Endothelial cell of umbilical vein (primary cell): ENCODE results near the gene CTSC. TPM values are rescaled to one million over a fixed set of nuclear protein-coding genes. Genes with fewer than 3 reads are reported as not detected.

Source experiments
- BruUV-seq: library from RNA; stranded (reverse); fragments of 400-500 nt; replicated peaks from 2 replicates; lab custom pipeline; 2021; lab: Mats Ljungman, UMichigan
- CTCF ChIA-PET: fragments of 300-600, 350-600 bp; sonication (Branson Sonifier 250); formaldehyde crosslinking; loops from one replicate; lab custom pipeline; 2021; ENCODE audit warnings: antibody characterized with exemption, inconsistent platforms; lab: Charles Lee
- POLR2A ChIA-PET: fragments of 300-600, 350-600 bp; sonication (Branson Sonifier 250); formaldehyde crosslinking; loops from one replicate; lab custom pipeline; 2021; ENCODE audit warnings: antibody characterized with exemption, inconsistent platforms; lab: Charles Lee
- DNase-seq: peaks from one replicate; pipeline ENCODE4 v3.0.0-alpha.2; 2011; ENCODE audit warnings: low read depth, low spot score
- FAIRE-seq: peaks from 2 replicates; lab custom pipeline; 2011; peaks lifted over from hg19 to GRCh38; lab: Jason Lieb, UNC
- H2AFZ ChIP-seq: 2 replicates; pipeline ENCODE4 v1.6.0; 2012; ENCODE audit warnings: low read depth, low read length, control low read depth, inconsistent platforms
- H3K27ac ChIP-seq: 2 replicates; pipeline ENCODE4 v1.5.1; 2011; ENCODE audit warnings: low read depth, mild to moderate bottlenecking, control low read depth, low read length, moderate library complexity; ENCODE audit not compliant: insufficient read depth
- H3K27me3 ChIP-seq, 2 experiments: 2 replicates each; pipeline versions ENCODE4 v1.6.0 to v1.6.1; 2011; ENCODE audit warnings: low read length in 2 of 2, mixed read lengths in 1 of 2; ENCODE audit not compliant: control insufficient read depth in 2 of 2, insufficient read depth in 2 of 2
- H3K36me3 ChIP-seq, 2 experiments: 2 replicates in 1 of 2; 3 replicates in 1 of 2; pipeline ENCODE4 v1.5.1; 2011; ENCODE audit warnings: low read length in 2 of 2, mild to moderate bottlenecking in 1 of 2, moderate library complexity in 1 of 2; ENCODE audit not compliant: control insufficient read depth in 2 of 2, insufficient read depth in 2 of 2; ENCODE audit errors: extremely low read depth in 1 of 2
- H3K4me1 ChIP-seq: 3 replicates; pipeline ENCODE4 v1.5.1; 2011; ENCODE audit warnings: mild to moderate bottlenecking, low read length; ENCODE audit not compliant: control insufficient read depth, insufficient read depth; ENCODE audit errors: extremely low read depth
- H3K4me2 ChIP-seq: 2 replicates; pipeline ENCODE4 v1.6.1; 2011; ENCODE audit warnings: low read length, control low read depth, mixed read lengths; ENCODE audit not compliant: insufficient read depth
- H3K4me3 ChIP-seq, 3 experiments: fragments of 200-600 bp in 1 of 3; sonication (generic), shearing (Covaris generic) in 1 of 3; replicated peaks in 1 of 3; 2 replicates each; pipeline ENCODE4 v1.5.1; 2011 to 2016; ENCODE audit warnings: control low read depth in 3 of 3, low read length in 3 of 3, mild to moderate bottlenecking in 2 of 3, inconsistent platforms in 1 of 3, low read depth in 1 of 3, moderate library complexity in 1 of 3; ENCODE audit not compliant: insufficient read depth in 1 of 3
- H3K79me2 ChIP-seq: 2 replicates; pipeline ENCODE4 v1.6.0; 2012; ENCODE audit warnings: low read length, inconsistent platforms; ENCODE audit not compliant: control insufficient read depth, insufficient read depth
- H3K9ac ChIP-seq: replicated peaks from 2 replicates; pipeline ENCODE3; 2011; ENCODE audit warnings: low read length, control low read depth; ENCODE audit not compliant: insufficient read depth; ENCODE audit errors: extremely low read depth
- H3K9me1 ChIP-seq: replicated peaks from 3 replicates; pipeline ENCODE4 v1.6.0; 2011; ENCODE audit warnings: mild to moderate bottlenecking, low read length; ENCODE audit not compliant: control insufficient read depth, insufficient read depth; ENCODE audit errors: extremely low read depth
- H3K9me3 ChIP-seq: replicated peaks from 2 replicates; pipeline ENCODE4 v1.5.1; 2012; ENCODE audit warnings: low read length, inconsistent platforms; ENCODE audit not compliant: control insufficient read depth, insufficient read depth
- H4K20me1 ChIP-seq: replicated peaks from 2 replicates; pipeline ENCODE3; 2011; ENCODE audit warnings: mild to moderate bottlenecking, low read length; ENCODE audit not compliant: control insufficient read depth, insufficient read depth; ENCODE audit errors: extremely low read depth
- CTCF ChIP-seq, 2 donors: IDR thresholded peaks; 1 replicate in 1 of 2; 2 replicates in 1 of 2; pipeline ENCODE4 v1.5.1; 2011; ENCODE audit warnings: low read length in 2 of 2, mild to moderate bottlenecking in 2 of 2, moderate library complexity in 2 of 2, control low read depth in 1 of 2, inconsistent platforms in 1 of 2, low read depth in 1 of 2; ENCODE audit not compliant: insufficient read depth in 1 of 2; ENCODE audit errors: extremely low read depth in 1 of 2
- FOS ChIP-seq: IDR thresholded peaks from 2 replicates; pipeline ENCODE4 v1.6.1; 2011; ENCODE audit warnings: mild to moderate bottlenecking, low read length, moderate library complexity, borderline replicate concordance; ENCODE audit not compliant: insufficient read depth
- GATA2 ChIP-seq: IDR thresholded peaks from 2 replicates; pipeline ENCODE4 v1.7.0; 2011; ENCODE audit warnings: low read depth, mild to moderate bottlenecking, moderate library complexity, mixed read lengths, low read length; ENCODE audit not compliant: insufficient read length, insufficient read depth
- MAX ChIP-seq: IDR thresholded peaks from 2 replicates; pipeline ENCODE4 v1.6.1; 2011; ENCODE audit not compliant: insufficient read depth, insufficient read length
- MYC ChIP-seq: IDR thresholded peaks from one replicate; pipeline ENCODE4 v1.6.1; 2011; ENCODE audit warnings: mild to moderate bottlenecking, low read depth, low read length
- POLR2A ChIP-seq: IDR thresholded peaks from 2 replicates; pipeline ENCODE4 v1.6.1; 2012; ENCODE audit warnings: low read depth, mild to moderate bottlenecking, control low read depth, low read length
- POLR2AphosphoS5 ChIP-seq: IDR thresholded peaks from 2 replicates; pipeline ENCODE4 v1.6.1; 2012; ENCODE audit warnings: low read depth, mild to moderate bottlenecking, control low read depth, low read length, moderate library complexity; ENCODE audit not compliant: insufficient read depth
- dilution Hi-C: fragments of 300-500 bp; cut with MboI; formaldehyde crosslinking; loops from one replicate; pipeline ENCODE4 v1.15.0; 2019; ENCODE audit warnings: low sequenced_read_pairs; ENCODE audit not compliant: extremely low pct_ligation_motif_present
- intact Hi-C: fragments of 100-400 bp; cut with micrococcal nuclease; formaldehyde crosslinking; loops from one replicate; pipeline ENCODE4 v1.10.0; 2022
- polyA plus RNA-seq, 4 experiments: library from polyadenylated mRNA; depleted of rRNA in 3 of 4; stranded (reverse) in 3 of 4; unstranded in 1 of 4; fragments of >200 nt; gene quantifications; 2 replicates each; pipeline versions ENCODE4 v1.2.1 to v1.2.3, GENCODE V29; 2011 to 2012; ENCODE audit warnings: missing spikeins in 1 of 4
- total RNA-seq: library from RNA; stranded (reverse); gene quantifications from 2 replicates; pipeline ENCODE4 v1.2.3, GENCODE V29; 2021

The CTSC gene
- total and polyA plus RNA-seq, 2 donors (not counting 3 experiments of a cell fraction or from before 2014, with no cell fraction given) = 130 to 186 TPM

- FAIRE-seq = peak; percentile 73
Observed at GRCh38 chr11:88337987-88338668, 592 bp upstream of the CTSC start.

More at GRCh38 chr11:88337987-88338668, 592 bp upstream of the CTSC start:
- peak overlapping the region; percentile 92 to 99 (median 95) for H3K4me3 ChIP-seq
- no peaks in the 10 kb centered on the region for H4K20me1 ChIP-seq
- H3K79me2 ChIP-seq = peaks cover 41% of the 10 kb centered on the region
- BruUV-seq = TSS peak; percentile 70
- intact Hi-C loops (loop anchor here (1.0 to 2.0 kb wide), 5 partner anchors 64 to 207 kb away; no protein-coding TSS in a partner anchor), dilution Hi-C loops (no loop called here)
- no peaks in the 10 kb centered on the region for H3K9me1 ChIP-seq
- peaks cover 27% of the 10 kb centered on the region for H3K4me1 ChIP-seq
- H3K27me3 ChIP-seq = no peaks in the 10 kb centered on the region
- peak overlapping the region; percentile 78 for H3K27ac ChIP-seq
- no peak for TF ChIP-seq GATA2
- TF ChIP-seq CTCF (IDR thresholded peaks at IDR 0.05; ENCODE audit: extremely low read depth in 1 of 2, insufficient read depth in 1 of 2, low read depth in 1 of 2, low read length in 2 of 2) = no peak
- TF ChIP-seq MYC = no peak
- peak; percentile 18 for TF ChIP-seq POLR2A
- TF ChIP-seq POLR2AphosphoS5 = no peak
- no peak for TF ChIP-seq MAX
- no peak for TF ChIP-seq FOS
- peak overlapping the region; percentile 91 for H3K4me2 ChIP-seq
- H3K36me3 ChIP-seq = peaks cover 0 to 8% of the 10 kb centered on the region in 2 experiments
- ChIA-PET CTCF (interaction anchor here (0.7 to 2.3 kb wide), 14 partner anchors 9 to 322 kb away, joined by 3 to 21 read pairs (median 4); no protein-coding TSS in a partner anchor), POLR2A (interaction anchor here (0.6 to 1.1 kb wide), 8 partner anchors 13 to 200 kb away, joined by 3 to 5 read pairs (median 4); no protein-coding TSS in a partner anchor)
- peak overlapping the region; percentile 87 for H3K9ac ChIP-seq
- no peaks in the 10 kb centered on the region for H3K9me3 ChIP-seq
- peak overlapping the region; percentile 93 for H2AFZ ChIP-seq
- peak; percentile 69 for DNase-seq
